Measurements from ENCODE around the gene MAP3K5. TPM values are rescaled to one million over a fixed set of nuclear protein-coding genes. Genes with fewer than 3 reads are reported as not detected.

MAP3K5 gene
- total and polyA plus RNA-seq, 9 of the 15 experiments (the other 6 are each of a cell fraction or from before 2014, with no cell fraction given) = 2.2 to 13.0 (median 9.9) TPM

DNA sequence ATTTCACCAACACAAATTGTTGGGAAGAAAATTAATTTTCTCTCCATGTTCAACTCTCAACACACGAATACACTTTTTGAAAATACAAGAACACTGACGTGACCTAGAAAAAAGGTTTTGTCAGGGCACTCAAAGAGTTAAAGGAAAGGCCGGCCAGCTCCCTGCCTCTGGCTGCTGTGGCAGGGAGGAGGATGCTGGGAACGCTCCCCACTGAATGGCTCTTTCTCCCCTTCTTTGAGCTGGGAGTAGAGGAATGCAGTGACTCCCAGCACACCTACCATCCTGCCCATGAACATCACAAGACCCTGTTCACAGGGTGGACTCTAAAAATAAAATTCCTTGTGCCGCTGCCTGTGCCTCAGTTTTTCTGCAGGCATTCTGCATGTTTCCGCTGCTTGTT is 47.0 kb downstream of the MAP3K5 start:
- H3K27me3 ChIP-seq (ENCODE audit: control insufficient read depth in 2 of 2, insufficient read depth in 2 of 2, low read length in 2 of 2) = no peaks in the 10 kb centered on the region
- H3K36me3 ChIP-seq (ENCODE audit: control insufficient read depth, insufficient read depth, low read length) = no peaks in the 10 kb centered on the region
- intact Hi-C loops (cut with micrococcal nuclease) (no loop called here), in situ Hi-C loops (cut with MboI) (no loop called here)
- H3K9ac ChIP-seq (ENCODE audit: insufficient read depth in 1 of 2, low read depth in 2 of 2, low read length in 2 of 2) = no peak overlapping the region
- H3K4me3 ChIP-seq = no peak overlapping the region
- ChIA-PET POLR2A (interaction anchor here (0.6 to 1.3 kb wide), 4 partner anchors 26 to 661 kb away, joined by 3 to 4 read pairs (median 3); no protein-coding TSS in a partner anchor), CTCF (ENCODE audit: low intra/inter-chr PET ratio) (no interaction called here)
- DNase-seq (ENCODE audit: extremely low read depth in 1 of 4, low spot score in 3 of 4) (no peak), ATAC-seq (no peak), FAIRE-seq (no peak)
- H2AFZ ChIP-seq (ENCODE audit: low read depth, low read length) = no peak overlapping the region
- no peaks in the 10 kb centered on the region for H3K9me3 ChIP-seq (replicated peaks; ENCODE audit: control insufficient read depth, insufficient read depth, low read depth, low read length)
- H3K4me1 ChIP-seq (replicated peaks in 1 of 2; ENCODE audit: control insufficient read depth in 2 of 2, insufficient read depth in 2 of 2, low read length in 2 of 2) = peaks cover 4 to 34% of the 10 kb centered on the region in 2 experiments
- WGBS (ENCODE audit: insufficient coverage, low coverage, missing lambda C conversion rate) = 25% methylated on average over 6 of the region's 6 CpGs
- H3K4me2 ChIP-seq (ENCODE audit: insufficient read depth, low read length) = no peak overlapping the region
- H3K9me1 ChIP-seq (ENCODE audit: control insufficient read depth, insufficient read depth, low read length) = no peaks in the 10 kb centered on the region
- H3K79me2 ChIP-seq (ENCODE audit: control insufficient read depth, insufficient read depth, low read length) = peaks cover 91% of the 10 kb centered on the region
- TF ChIP-seq ZNF444 (CRISPR knock-in tag; IDR thresholded peaks at IDR 0.05) (no peak), GATAD2A (IDR thresholded peaks at IDR 0.05) (no peak)
- TF ChIP-seq, protein P1, sequence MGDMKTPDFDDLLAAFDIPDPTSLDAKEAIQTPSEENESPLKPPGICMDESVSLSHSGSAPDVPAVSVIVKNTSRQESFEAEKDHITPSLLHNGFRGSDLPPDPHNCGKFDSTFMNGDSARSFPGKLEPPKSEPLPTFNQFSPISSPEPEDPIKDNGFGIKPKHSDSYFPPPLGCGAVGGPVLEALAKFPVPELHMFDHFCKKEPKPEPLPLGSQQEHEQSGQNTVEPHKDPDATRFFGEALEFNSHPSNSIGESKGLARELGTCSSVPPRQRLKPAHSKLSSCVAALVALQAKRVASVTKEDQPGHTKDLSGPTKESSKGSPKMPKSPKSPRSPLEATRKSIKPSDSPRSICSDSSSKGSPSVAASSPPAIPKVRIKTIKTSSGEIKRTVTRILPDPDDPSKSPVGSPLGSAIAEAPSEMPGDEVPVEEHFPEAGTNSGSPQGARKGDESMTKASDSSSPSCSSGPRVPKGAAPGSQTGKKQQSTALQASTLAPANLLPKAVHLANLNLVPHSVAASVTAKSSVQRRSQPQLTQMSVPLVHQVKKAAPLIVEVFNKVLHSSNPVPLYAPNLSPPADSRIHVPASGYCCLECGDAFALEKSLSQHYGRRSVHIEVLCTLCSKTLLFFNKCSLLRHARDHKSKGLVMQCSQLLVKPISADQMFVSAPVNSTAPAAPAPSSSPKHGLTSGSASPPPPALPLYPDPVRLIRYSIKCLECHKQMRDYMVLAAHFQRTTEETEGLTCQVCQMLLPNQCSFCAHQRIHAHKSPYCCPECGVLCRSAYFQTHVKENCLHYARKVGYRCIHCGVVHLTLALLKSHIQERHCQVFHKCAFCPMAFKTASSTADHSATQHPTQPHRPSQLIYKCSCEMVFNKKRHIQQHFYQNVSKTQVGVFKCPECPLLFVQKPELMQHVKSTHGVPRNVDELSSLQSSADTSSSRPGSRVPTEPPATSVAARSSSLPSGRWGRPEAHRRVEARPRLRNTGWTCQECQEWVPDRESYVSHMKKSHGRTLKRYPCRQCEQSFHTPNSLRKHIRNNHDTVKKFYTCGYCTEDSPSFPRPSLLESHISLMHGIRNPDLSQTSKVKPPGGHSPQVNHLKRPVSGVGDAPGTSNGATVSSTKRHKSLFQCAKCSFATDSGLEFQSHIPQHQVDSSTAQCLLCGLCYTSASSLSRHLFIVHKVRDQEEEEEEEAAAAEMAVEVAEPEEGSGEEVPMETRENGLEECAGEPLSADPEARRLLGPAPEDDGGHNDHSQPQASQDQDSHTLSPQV (IDR thresholded peaks at IDR 0.05) = 0 out of 2 replicates have a peak, but pooled peaks have one; percentile 18
- TF ChIP-seq, protein P2, sequence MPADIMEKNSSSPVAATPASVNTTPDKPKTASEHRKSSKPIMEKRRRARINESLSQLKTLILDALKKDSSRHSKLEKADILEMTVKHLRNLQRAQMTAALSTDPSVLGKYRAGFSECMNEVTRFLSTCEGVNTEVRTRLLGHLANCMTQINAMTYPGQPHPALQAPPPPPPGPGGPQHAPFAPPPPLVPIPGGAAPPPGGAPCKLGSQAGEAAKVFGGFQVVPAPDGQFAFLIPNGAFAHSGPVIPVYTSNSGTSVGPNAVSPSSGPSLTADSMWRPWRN (IDR thresholded peaks at IDR 0.05; ENCODE audit: low read depth) = no peak
- no peaks in the 10 kb centered on the region for H4K20me1 ChIP-seq (replicated peaks; ENCODE audit: control insufficient read depth, insufficient read depth, low read length)
- BruUV-seq (replicated peaks) = no TSS peak
- no peak overlapping the region for H3K27ac ChIP-seq (ENCODE audit: extremely low read depth, low read depth, low read length)
